Renal pelvis (tissue), 4 donors: ENCODE results near the gene RNF224. TPM values are rescaled to one million over a fixed set of nuclear protein-coding genes. Genes with fewer than 3 reads are reported as not detected.

Experiments used
- DNase-seq: peaks from one replicate; pipeline ENCODE4 v3.0.0-alpha.2; 2013
- polyA plus RNA-seq, 3 donors: library from polyadenylated mRNA; unstranded; fragments of 120-200 nt; gene quantifications; one replicate each; pipeline ENCODE4 v1.2.1, GENCODE V29; 2013; ENCODE audit not compliant: insufficient read length in 3 of 3

RNF224 gene
- polyA plus RNA-seq, 3 donors = 10.1 to 15.2 (median 13.8) TPM

- DNase-seq = no peak
Measured at GRCh38 chr9:137270929-137271695, 43.8 kb downstream of the RNF224 start.

GRCh38 chr9:137271696-137272076, 44.4 kb downstream of the RNF224 start:
- no peak for DNase-seq

GRCh38 chr9:137272241-137273094, 45.2 kb downstream of the RNF224 start:
- DNase-seq = no peak

GRCh38 chr9:137273095-137273490, 45.8 kb downstream of the RNF224 start:
- no peak for DNase-seq

GRCh38 chr9:137273611-137274320, 46.5 kb downstream of the RNF224 start:
- DNase-seq = no peak

GRCh38 chr9:137275203-137275587, 47.9 kb downstream of the RNF224 start:
- DNase-seq = no peak

GRCh38 chr9:137275588-137276472, 48.5 kb downstream of the RNF224 start:
- no peak for DNase-seq

- no peak for DNase-seq
Measured at GRCh38 chr9:137276473-137277328, 49.4 kb downstream of the RNF224 start.

GRCh38 chr9:137277329-137278041, 50.2 kb downstream of the RNF224 start, which contains the start of gene TOR4A:
TOR4A (plus strand) TSS chr9:137277726; CDS start chr9:137278690, 964 bp downstream.
- no peak for DNase-seq

- DNase-seq = no peak
Measured at GRCh38 chr9:137278061-137278701, 50.9 kb downstream of the RNF224 start.

Other genes starting within 250 kb of the RNF224 start
- gene PTGDS, start 250.0 kb upstream of the RNF224 start, polyA plus RNA-seq = 10 to 100 TPM; 52.6 to 87.9 (median 87.8) TPM
- gene LCNL1, start 244.5 kb upstream of the RNF224 start, polyA plus RNA-seq = under 1 TPM; 0.18 to 0.38 (median 0.36) TPM
- 10 to 100 TPM; 33.4 to 40.8 (median 40.4) TPM for gene PAXX, start 235.1 kb upstream of the RNF224 start, polyA plus RNA-seq
- gene CLIC3, start 230.9 kb upstream of the RNF224 start, polyA plus RNA-seq = under 1 TPM; 0.29 to 0.57 (median 0.47) TPM
- 10 to 100 TPM; 56.6 to 68.7 (median 63.6) TPM for gene ABCA2, start 199.3 kb upstream of the RNF224 start, polyA plus RNA-seq
- gene FUT7, start 195.4 kb upstream of the RNF224 start, polyA plus RNA-seq = under 1 TPM in 1 of 3 donors, not detected in 2; 0.18 TPM
- gene NPDC1, start 181.3 kb upstream of the RNF224 start, polyA plus RNA-seq = 10 to 100 TPM; 28.3 to 38.5 (median 32.0) TPM
- 1 to 10 TPM; 5.5 to 7.4 (median 7.3) TPM for gene ENTPD2, start 173.4 kb upstream of the RNF224 start, polyA plus RNA-seq
- 10 to 100 TPM in 1 of 3 donors, 1 to 10 TPM in 2; 8.0 to 10.4 (median 10.0) TPM for gene SAPCD2, start 156.9 kb upstream of the RNF224 start, polyA plus RNA-seq
- gene UAP1L1, start 150.0 kb upstream of the RNF224 start, polyA plus RNA-seq = 1 to 10 TPM; 5.4 to 8.6 (median 6.3) TPM
- gene MAN1B1, start 140.5 kb upstream of the RNF224 start, polyA plus RNA-seq = 10 to 100 TPM; 56.7 to 71.5 (median 64.7) TPM
- 10 to 100 TPM; 24.0 to 29.6 (median 27.7) TPM for gene DPP7, start 112.8 kb upstream of the RNF224 start, polyA plus RNA-seq
- under 1 TPM in 1 of 3 donors, not detected in 2; 0.36 TPM for gene GRIN1, start 88.3 kb upstream of the RNF224 start, polyA plus RNA-seq
- gene LRRC26, start 57.5 kb upstream of the RNF224 start, polyA plus RNA-seq = under 1 TPM in 1 of 3 donors, not detected in 2; 0.34 TPM
- not detected for gene TMEM210, start 55.4 kb upstream of the RNF224 start, polyA plus RNA-seq
- 10 to 100 TPM; 46.2 to 55.9 (median 51.3) TPM for gene ANAPC2, start 38.9 kb upstream of the RNF224 start, polyA plus RNA-seq
- gene SSNA1, start 38.8 kb upstream of the RNF224 start, polyA plus RNA-seq = 10 to 100 TPM; 55.4 to 69.1 (median 65.3) TPM
- gene TPRN, start 26.8 kb upstream of the RNF224 start, polyA plus RNA-seq = 10 to 100 TPM; 14.6 to 23.2 (median 22.0) TPM
- 10 to 100 TPM; 41.9 to 47.5 (median 44.7) TPM for gene TMEM203, start 21.9 kb upstream of the RNF224 start, polyA plus RNA-seq
- 10 to 100 TPM; 13.3 to 18.9 (median 17.2) TPM for gene NDOR1, start 21.8 kb upstream of the RNF224 start, polyA plus RNA-seq
- gene RNF208, start 5.3 kb upstream of the RNF224 start, polyA plus RNA-seq = 10 to 100 TPM; 12.8 to 13.8 (median 13.2) TPM
- 10 to 100 TPM; 10.9 to 17.0 (median 16.3) TPM for gene CYSRT1, start 2.3 kb upstream of the RNF224 start, polyA plus RNA-seq
- 10 to 100 TPM; 10.3 to 12.1 (median 11.4) TPM for gene SLC34A3, start 3.4 kb downstream of the RNF224 start, polyA plus RNA-seq
- 100 to 1,000 TPM; 383 to 516 (median 420) TPM for gene TUBB4B, start 13.8 kb downstream of the RNF224 start, polyA plus RNA-seq
- gene STPG3, start 23.8 kb downstream of the RNF224 start, polyA plus RNA-seq = 1 to 10 TPM; 2.8 to 3.9 (median 3.9) TPM
- gene NELFB, start 27.8 kb downstream of the RNF224 start, polyA plus RNA-seq = 10 to 100 TPM; 57.3 to 65.4 (median 61.7) TPM
- gene TOR4A, start 50.2 kb downstream of the RNF224 start, polyA plus RNA-seq = 1 to 10 TPM; 5.8 to 8.1 (median 7.3) TPM
- gene NRARP, start 74.8 kb downstream of the RNF224 start, polyA plus RNA-seq = 1 to 10 TPM; 7.4 to 9.7 (median 8.5) TPM
- gene EXD3, start 195.7 kb downstream of the RNF224 start, polyA plus RNA-seq = 10 to 100 TPM; 16.0 to 25.3 (median 25.2) TPM
- gene NOXA1, start 195.9 kb downstream of the RNF224 start, polyA plus RNA-seq = 10 to 100 TPM in 2 of 3 donors, 1 to 10 TPM in 1; 6.7 to 12.3 (median 10.7) TPM
- 1 to 10 TPM in 1 of 3 donors, under 1 TPM in 2; 0.61 to 1.0 (median 0.86) TPM for gene ENTPD8, start 213.9 kb downstream of the RNF224 start, polyA plus RNA-seq
- gene NSMF, start 231.8 kb downstream of the RNF224 start, polyA plus RNA-seq = 10 to 100 TPM; 45.9 to 55.4 (median 50.4) TPM